B cell (primary cell): ENCODE measurements around the gene STK40.

Experiments
- EZH2 ChIP-seq: IDR thresholded peaks from 2 replicates; pipeline ENCODE4 v1.6.1; 2012; ENCODE audit warnings: borderline replicate concordance, low read depth, mild to moderate bottlenecking, moderate library complexity, low read length; ENCODE audit not compliant: insufficient read depth, poor library complexity, severe bottlenecking
- TF ChIP-seq, protein P1 (sequence below): fragments of 200-600 bp; IDR thresholded peaks from one replicate; pipeline ENCODE4 v1.8.0; 2022; ENCODE audit warnings: antibody characterized with exemption, mild to moderate bottlenecking

- TF ChIP-seq, protein P1, sequence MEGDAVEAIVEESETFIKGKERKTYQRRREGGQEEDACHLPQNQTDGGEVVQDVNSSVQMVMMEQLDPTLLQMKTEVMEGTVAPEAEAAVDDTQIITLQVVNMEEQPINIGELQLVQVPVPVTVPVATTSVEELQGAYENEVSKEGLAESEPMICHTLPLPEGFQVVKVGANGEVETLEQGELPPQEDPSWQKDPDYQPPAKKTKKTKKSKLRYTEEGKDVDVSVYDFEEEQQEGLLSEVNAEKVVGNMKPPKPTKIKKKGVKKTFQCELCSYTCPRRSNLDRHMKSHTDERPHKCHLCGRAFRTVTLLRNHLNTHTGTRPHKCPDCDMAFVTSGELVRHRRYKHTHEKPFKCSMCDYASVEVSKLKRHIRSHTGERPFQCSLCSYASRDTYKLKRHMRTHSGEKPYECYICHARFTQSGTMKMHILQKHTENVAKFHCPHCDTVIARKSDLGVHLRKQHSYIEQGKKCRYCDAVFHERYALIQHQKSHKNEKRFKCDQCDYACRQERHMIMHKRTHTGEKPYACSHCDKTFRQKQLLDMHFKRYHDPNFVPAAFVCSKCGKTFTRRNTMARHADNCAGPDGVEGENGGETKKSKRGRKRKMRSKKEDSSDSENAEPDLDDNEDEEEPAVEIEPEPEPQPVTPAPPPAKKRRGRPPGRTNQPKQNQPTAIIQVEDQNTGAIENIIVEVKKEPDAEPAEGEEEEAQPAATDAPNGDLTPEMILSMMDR: no peak
- TF ChIP-seq EZH2: no peak
Observed at GRCh38 chr1:36320767-36321118, 65.0 kb downstream of the STK40 start.
